WERI-Rb-1 (cell line): Measurements from ENCODE around the gene CCDC74A.
"Not testable (repeated sequence)": the region's sequence is repeated elsewhere in the genome, so short reads cannot be mapped to it uniquely, and the experiment has no call there.

Experiments
- DNase-seq: peaks from one replicate; pipeline ENCODE4 v3.0.0-alpha.2; 2020
- H3K27ac ChIP-seq: fragments of 250-450 bp; sonication (Bioruptor Pico); 2 replicates; pipeline ENCODE4 v1.5.1; 2020; ENCODE audit warnings: mild to moderate bottlenecking, moderate library complexity
- H3K27me3 ChIP-seq: fragments of 250-450 bp; sonication (Bioruptor Pico); 2 replicates; pipeline ENCODE4 v1.5.1; 2021; ENCODE audit warnings: mild to moderate bottlenecking, low read depth, moderate library complexity; ENCODE audit not compliant: insufficient read depth, severe bottlenecking
- H3K36me3 ChIP-seq: fragments of 250-450 bp; sonication (Bioruptor Pico); 2 replicates; pipeline ENCODE4 v1.5.1; 2020; ENCODE audit warnings: mild to moderate bottlenecking, moderate library complexity
- H3K4me3 ChIP-seq: 2 replicates; pipeline ENCODE4 v1.5.1; 2011; ENCODE audit warnings: low read depth, mild to moderate bottlenecking, control low read depth, low read length
- H3K9me3 ChIP-seq: fragments of 250-450 bp; sonication (Bioruptor Pico); 2 replicates; pipeline ENCODE4 v1.5.1; 2021; ENCODE audit warnings: mild to moderate bottlenecking, moderate library complexity; ENCODE audit not compliant: severe bottlenecking
- CTCF ChIP-seq: IDR thresholded peaks from 2 replicates; pipeline ENCODE4 v1.5.1; 2011; ENCODE audit warnings: low read depth, mild to moderate bottlenecking, control low read depth, inconsistent platforms, low read length

The CCDC74A gene

GRCh38 chr2:131517106-131517831 lies 10.4 kb upstream of the CCDC74A start:
- Histone ChIP-seq H3K9me3 (no peaks in the 10 kb centered on the region), H3K4me3 (no peak overlapping the region), H3K36me3 (no peaks in the 10 kb centered on the region), H3K27me3 (no peaks in the 10 kb centered on the region), H3K27ac (no peak overlapping the region)
- TF ChIP-seq CTCF: no peak
- DNase-seq: no peak

DNA sequence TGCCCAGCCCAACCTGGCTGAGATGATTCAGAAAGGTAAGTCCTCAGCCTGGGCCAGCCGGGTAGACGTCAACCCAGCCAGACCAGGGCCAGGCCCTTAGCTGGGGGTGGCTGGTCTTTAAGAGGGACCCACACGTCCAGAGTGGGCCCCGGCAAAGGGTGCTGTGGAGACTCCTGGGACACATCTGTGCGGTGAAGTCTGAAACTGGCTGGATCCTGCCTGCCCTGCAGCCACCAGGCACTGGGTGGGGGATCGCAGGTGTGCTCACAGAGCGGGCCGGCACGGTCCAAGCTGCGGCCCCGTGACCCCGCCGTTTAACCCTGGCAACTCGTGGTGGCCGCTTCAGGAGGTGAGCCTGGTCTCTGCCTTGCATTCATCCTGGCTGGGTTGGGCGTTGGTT lies 9.8 kb upstream of the CCDC74A start:
- H3K27ac ChIP-seq, H3K27me3 ChIP-seq, H3K9me3 ChIP-seq, H3K36me3 ChIP-seq, DNase-seq, H3K4me3 ChIP-seq: not testable (repeated sequence)

DNA sequence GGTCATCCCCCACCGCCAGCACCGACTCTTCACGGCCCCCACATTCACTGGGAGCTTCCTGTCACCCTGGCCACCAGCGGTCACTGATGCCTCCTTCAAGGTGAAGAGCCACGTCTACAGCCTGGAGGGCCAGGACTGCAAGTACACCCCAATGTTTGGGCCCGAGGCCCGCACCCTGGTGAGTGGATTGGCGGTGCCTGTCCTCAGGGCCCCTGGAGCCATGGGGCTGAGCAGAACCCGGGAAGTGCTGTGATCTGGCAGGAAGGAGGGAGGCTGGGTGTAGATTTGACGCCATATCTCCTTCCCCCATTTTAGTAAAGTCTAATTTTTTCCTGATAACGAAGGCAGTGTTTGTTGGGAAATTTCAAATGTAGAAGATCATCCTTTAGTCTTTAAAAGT lies 9.2 kb upstream of the CCDC74A start:
- H3K9me3 ChIP-seq, H3K27me3 ChIP-seq, H3K27ac ChIP-seq, H3K36me3 ChIP-seq, H3K4me3 ChIP-seq, DNase-seq: not testable (repeated sequence)

DNA sequence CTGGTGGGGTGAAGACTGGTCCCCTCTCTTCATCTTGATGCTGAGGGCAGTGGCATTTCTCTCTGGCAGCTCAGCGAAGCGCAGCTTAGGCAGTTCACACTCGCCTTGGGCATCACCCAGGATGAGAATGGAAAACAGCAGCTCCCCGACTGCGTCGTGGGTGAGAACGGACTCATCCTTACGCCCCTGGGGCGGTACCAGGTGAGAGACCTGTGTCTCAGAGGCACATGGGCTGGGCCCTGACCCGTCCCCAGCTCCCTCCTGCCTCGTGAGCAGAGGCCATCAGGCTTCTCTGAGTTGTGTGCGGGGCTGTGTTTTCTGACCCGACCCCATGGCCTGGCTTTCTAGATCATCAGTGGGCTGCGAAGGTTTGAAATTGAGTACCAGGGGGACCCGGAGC lies 8.2 kb upstream of the CCDC74A start:
- no peak for TF ChIP-seq CTCF
- Histone ChIP-seq H3K9me3 (no peaks in the 10 kb centered on the region), H3K27ac (no peak overlapping the region), H3K27me3 (no peaks in the 10 kb centered on the region), H3K4me3 (no peak overlapping the region), H3K36me3 (no peaks in the 10 kb centered on the region)
- DNase-seq: no peak

- not testable (repeated sequence) for H3K4me3 ChIP-seq, H3K36me3 ChIP-seq
Measured at GRCh38 chr2:131519871-131520470, 7.7 kb upstream of the CCDC74A start.

GRCh38 chr2:131520526-131520925 lies 7.2 kb upstream of the CCDC74A start:
- no peaks in the 10 kb centered on the region for H3K9me3 ChIP-seq
- H3K4me3 ChIP-seq: no peak overlapping the region
- no peak overlapping the region for H3K27ac ChIP-seq
- no peaks in the 10 kb centered on the region for H3K27me3 ChIP-seq
- no peak for DNase-seq
- no peak for TF ChIP-seq CTCF
- H3K36me3 ChIP-seq: no peaks in the 10 kb centered on the region

More at GRCh38 chr2:131519871-131520470, 7.7 kb upstream of the CCDC74A start:
- H3K9me3 ChIP-seq, H3K27ac ChIP-seq, H3K27me3 ChIP-seq, DNase-seq: not testable (repeated sequence)

DNA sequence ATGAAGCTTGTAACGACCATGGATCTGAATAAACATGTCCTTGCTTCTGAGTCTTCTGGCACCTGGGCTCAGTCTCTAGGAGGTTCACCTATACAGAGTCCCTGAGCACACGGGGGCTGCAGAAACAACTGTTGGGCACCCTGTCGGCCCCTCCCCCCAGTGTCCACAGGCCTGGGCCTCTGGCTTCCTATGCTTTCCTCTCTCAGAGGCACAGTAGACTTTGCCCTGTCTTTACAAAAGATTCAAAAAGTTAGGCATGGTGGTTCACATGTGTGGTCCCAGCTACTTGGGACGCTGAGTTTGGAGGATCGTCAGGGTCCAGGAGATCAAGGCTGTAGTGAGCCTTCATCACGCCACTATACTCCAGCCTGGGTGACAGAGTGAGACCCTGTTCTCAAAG lies 6.2 kb upstream of the CCDC74A start:
- H3K27me3 ChIP-seq, H3K4me3 ChIP-seq, H3K9me3 ChIP-seq, H3K36me3 ChIP-seq, H3K27ac ChIP-seq, DNase-seq: not testable (repeated sequence)
